Activated CD4-positive, CD25-positive, alpha-beta regulatory T cell treated with anti-CD3 and anti-CD28 coated beads, Interleukin-2, amount 50 U/mL, for 16 hours (primary cell): ENCODE measurements around the gene ATP7B.
"Not testable (repeated sequence)": the region's sequence is repeated elsewhere in the genome, so short reads cannot be mapped to it uniquely, and the experiment has no call there.

Experiments
- DNase-seq: peaks from one replicate; pipeline ENCODE4 v3.0.0-alpha.2; 2020; ENCODE audit warnings: low read depth, low spot score

Gene ATP7B

GRCh38 chr13:52006523-52007245 is 4.6 kb downstream of the ATP7B start:
- DNase-seq = no peak

GRCh38 chr13:52005841-52006522 is 5.3 kb downstream of the ATP7B start:
- DNase-seq = no peak

GRCh38 chr13:52004511-52005170 is 6.6 kb downstream of the ATP7B start:
- DNase-seq = no peak

- DNase-seq = no peak
Observed at GRCh38 chr13:52003541-52003940, 7.7 kb downstream of the ATP7B start.

GRCh38 chr13:52002361-52002760 is 8.9 kb downstream of the ATP7B start:
- DNase-seq = no peak

- no peak for DNase-seq
Observed at GRCh38 chr13:52001120-52001731, 10.0 kb downstream of the ATP7B start.

GRCh38 chr13:51999921-52000320 is 11.3 kb downstream of the ATP7B start:
- DNase-seq = no peak

- no peak for DNase-seq
Observed at GRCh38 chr13:51999510-51999911, 11.7 kb downstream of the ATP7B start.

- no peak for DNase-seq
Observed at GRCh38 chr13:51998723-51999509, 12.3 kb downstream of the ATP7B start.

- no peak for DNase-seq
Observed at GRCh38 chr13:51997641-51998330, 13.5 kb downstream of the ATP7B start.

GRCh38 chr13:51997186-51997585 is 14.1 kb downstream of the ATP7B start:
- DNase-seq = no peak

- no peak for DNase-seq
Observed at GRCh38 chr13:51996641-51997040, 14.6 kb downstream of the ATP7B start.

GRCh38 chr13:51995677-51996551 is 15.3 kb downstream of the ATP7B start:
- DNase-seq = no peak

- DNase-seq = no peak
Observed at GRCh38 chr13:51993713-51994112, 17.5 kb downstream of the ATP7B start.

GRCh38 chr13:51988988-51989618 is 22.1 kb downstream of the ATP7B start:
- no peak for DNase-seq

- DNase-seq = not testable (repeated sequence)
Observed at GRCh38 chr13:51984904-51985303, 26.3 kb downstream of the ATP7B start.

GRCh38 chr13:51983292-51983691 is 28.0 kb downstream of the ATP7B start:
- DNase-seq = not testable (repeated sequence)

- no peak for DNase-seq
Observed at GRCh38 chr13:51981355-51981754, 29.9 kb downstream of the ATP7B start.

GRCh38 chr13:51980908-51981307 is 30.3 kb downstream of the ATP7B start:
- DNase-seq = no peak
